ENCODE measurements around the gene HSD17B2.
"Not testable (repeated sequence)": the region's sequence is repeated elsewhere in the genome, so short reads cannot be mapped to it uniquely, and the experiment has no call there.

The HSD17B2 gene

GRCh38 chr16:82137822-82138167 lies 102.7 kb downstream of the HSD17B2 start:
- Histone ChIP-seq H3K9me3 (ENCODE audit: control insufficient read depth, low read length) (no peaks in the 10 kb centered on the region), H3K27me3 (replicated peaks; ENCODE audit: control insufficient read depth, insufficient read depth, low read length) (no peaks in the 10 kb centered on the region), H3K9ac (ENCODE audit: low read length) (no peak overlapping the region), H3K36me3 (ENCODE audit: control insufficient read depth, insufficient read depth, low read length, severe bottlenecking) (no peaks in the 10 kb centered on the region), H3K4me1 (ENCODE audit: control insufficient read depth, insufficient read depth, low read length) (no peaks in the 10 kb centered on the region), H3K4me3 (ENCODE audit: low read length) (no peak overlapping the region)
- no peak for DNase-seq (ENCODE audit: low read depth)

GRCh38 chr16:82138478-82139285 lies 103.6 kb downstream of the HSD17B2 start:
- H3K9ac ChIP-seq (ENCODE audit: low read length), result no peak overlapping the region
- no peak overlapping the region for H3K4me3 ChIP-seq (ENCODE audit: low read length)
- no peak for DNase-seq (ENCODE audit: low read depth)
- H3K27me3 ChIP-seq (replicated peaks; ENCODE audit: control insufficient read depth, insufficient read depth, low read length), result no peaks in the 10 kb centered on the region
- no peaks in the 10 kb centered on the region for H3K9me3 ChIP-seq (ENCODE audit: control insufficient read depth, low read length)
- H3K36me3 ChIP-seq (ENCODE audit: control insufficient read depth, insufficient read depth, low read length, severe bottlenecking), result no peaks in the 10 kb centered on the region
- no peaks in the 10 kb centered on the region for H3K4me1 ChIP-seq (ENCODE audit: control insufficient read depth, insufficient read depth, low read length)

- not testable (repeated sequence) for DNase-seq (ENCODE audit: low read depth); H3K4me1 ChIP-seq (ENCODE audit: control insufficient read depth, insufficient read depth, low read length); H3K9me3 ChIP-seq (ENCODE audit: control insufficient read depth, low read length); H3K4me3 ChIP-seq (ENCODE audit: low read length); H3K36me3 ChIP-seq (ENCODE audit: control insufficient read depth, insufficient read depth, low read length, severe bottlenecking); H3K9ac ChIP-seq (ENCODE audit: low read length); H3K27me3 ChIP-seq (replicated peaks; ENCODE audit: control insufficient read depth, insufficient read depth, low read length)
Measured at GRCh38 chr16:82139286-82139571, 104.2 kb downstream of the HSD17B2 start.

GRCh38 chr16:82146556-82146955 lies 111.5 kb downstream of the HSD17B2 start:
- Histone ChIP-seq H3K9ac (ENCODE audit: low read length) (no peak overlapping the region), H3K36me3 (ENCODE audit: control insufficient read depth, insufficient read depth, low read length, severe bottlenecking) (peaks cover 35% of the 10 kb centered on the region), H3K9me3 (ENCODE audit: control insufficient read depth, low read length) (no peaks in the 10 kb centered on the region), H3K4me3 (ENCODE audit: low read length) (no peak overlapping the region), H3K27me3 (replicated peaks; ENCODE audit: control insufficient read depth, insufficient read depth, low read length) (no peaks in the 10 kb centered on the region), H3K4me1 (ENCODE audit: control insufficient read depth, insufficient read depth, low read length) (no peaks in the 10 kb centered on the region)
- DNase-seq (ENCODE audit: low read depth), result no peak

GRCh38 chr16:82146957-82147356 lies 111.9 kb downstream of the HSD17B2 start:
- Histone ChIP-seq H3K9ac (ENCODE audit: low read length) (no peak overlapping the region), H3K4me3 (ENCODE audit: low read length) (no peak overlapping the region), H3K4me1 (ENCODE audit: control insufficient read depth, insufficient read depth, low read length) (no peaks in the 10 kb centered on the region), H3K27me3 (replicated peaks; ENCODE audit: control insufficient read depth, insufficient read depth, low read length) (no peaks in the 10 kb centered on the region), H3K36me3 (ENCODE audit: control insufficient read depth, insufficient read depth, low read length, severe bottlenecking) (peaks cover 35% of the 10 kb centered on the region), H3K9me3 (ENCODE audit: control insufficient read depth, low read length) (no peaks in the 10 kb centered on the region)
- no peak for DNase-seq (ENCODE audit: low read depth)

GRCh38 chr16:82147546-82147945 lies 112.5 kb downstream of the HSD17B2 start:
- H3K9ac ChIP-seq (ENCODE audit: low read length), result no peak overlapping the region
- H3K4me3 ChIP-seq (ENCODE audit: low read length), result no peak overlapping the region
- H3K36me3 ChIP-seq (ENCODE audit: control insufficient read depth, insufficient read depth, low read length, severe bottlenecking), result peaks cover 35% of the 10 kb centered on the region
- no peaks in the 10 kb centered on the region for H3K27me3 ChIP-seq (replicated peaks; ENCODE audit: control insufficient read depth, insufficient read depth, low read length)
- no peak for DNase-seq (ENCODE audit: low read depth)
- H3K4me1 ChIP-seq (ENCODE audit: control insufficient read depth, insufficient read depth, low read length), result no peaks in the 10 kb centered on the region
- no peaks in the 10 kb centered on the region for H3K9me3 ChIP-seq (ENCODE audit: control insufficient read depth, low read length)

All from adipocyte (in vitro differentiated cells).